ENCODE results near the gene REXO1. TPM values are rescaled to one million over a fixed set of nuclear protein-coding genes. Genes with fewer than 3 reads are reported as not detected.

Gene REXO1
- total and polyA plus RNA-seq, 2 of the 8 experiments (the other 6 are each of a cell fraction or from before 2014, with no cell fraction given) = 42.4 to 44.3 TPM

- TF ChIP-seq PHF8 (conservative IDR thresholded peaks at IDR 0.05; ENCODE audit: low read depth, low read length) (peak; percentile 94; the same call in 1 of the 2 replicates), EP300 (IDR thresholded peaks at IDR 0.05; ENCODE audit: borderline replicate concordance in 1 of 2, low read depth in 2 of 2, low read length in 2 of 2) (no peak), SIN3A (conservative IDR thresholded peaks at IDR 0.05 in 1 of 2, IDR thresholded peaks at IDR 0.05 in 1 of 2; ENCODE audit: low read depth in 1 of 2, low read length in 2 of 2) (peak; percentile 37 to 82; a peak in 2 of 4 replicates), EZH2 (IDR thresholded peaks at IDR 0.05; ENCODE audit: low read depth, low read length, severe bottlenecking) (no peak)
Observed at GRCh38 chr19:1847684-1848398, 442 bp downstream of the REXO1 start (continued).

Measured in H1 (cell line).